ENCODE results near the gene ZCWPW1. TPM values are rescaled to one million over a fixed set of nuclear protein-coding genes. Genes with fewer than 3 reads are reported as not detected.

The ZCWPW1 gene
- total and polyA plus RNA-seq, 2 of the 13 experiments (the other 11 are each of a cell fraction or from before 2014, with no cell fraction given): 2.4 to 2.5 TPM

DNA sequence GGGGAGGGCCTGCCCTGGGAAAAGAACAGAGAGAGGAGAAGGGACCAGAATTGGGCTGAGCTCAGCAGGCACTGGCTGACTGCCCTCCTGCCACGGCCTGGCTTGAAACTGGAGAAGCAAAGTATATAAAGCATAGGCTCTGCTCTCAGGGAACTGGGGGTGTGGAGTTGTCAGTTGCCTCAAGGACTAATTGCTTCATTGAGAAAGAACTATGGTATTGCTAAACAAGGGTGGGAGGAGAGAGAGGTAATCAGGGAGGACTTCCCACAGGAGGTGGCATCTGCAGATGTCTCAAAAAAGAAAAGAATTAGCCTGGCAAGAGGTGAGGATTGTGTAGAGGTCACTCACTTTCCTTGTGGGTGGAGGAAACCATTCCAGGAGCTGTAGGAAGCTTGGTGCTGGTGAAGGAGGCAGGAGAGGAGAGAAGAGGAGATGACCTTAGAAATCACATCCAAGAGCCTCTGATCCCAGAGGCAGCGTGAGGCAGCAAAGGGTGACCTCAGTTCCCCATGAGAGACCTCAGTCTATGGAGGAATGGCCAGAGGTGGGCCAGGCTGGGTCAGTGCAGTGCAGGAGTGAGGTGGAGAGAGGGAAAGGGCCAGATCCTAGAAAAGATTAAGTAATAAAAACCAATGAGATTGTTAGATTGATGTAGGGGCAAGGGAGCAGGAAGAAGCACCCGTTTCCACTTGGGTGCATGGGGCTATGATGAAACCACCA is 68.2 kb downstream of the ZCWPW1 start:
- intact Hi-C loops (cut with micrococcal nuclease; ENCODE audit: unreplicated experiment): no loop called here
- Histone ChIP-seq H3K27me3 (ENCODE audit: control insufficient read depth in 1 of 2, insufficient read depth in 2 of 2, low read length in 2 of 2) (no peaks in the 10 kb centered on the region), H2AFZ (ENCODE audit: low read length) (no peak overlapping the region), H3K27ac (ENCODE audit: extremely low read length, insufficient read depth, low read length) (no peak overlapping the region), H3K4me2 (ENCODE audit: low read depth, low read length) (no peak overlapping the region), H3K9ac (ENCODE audit: insufficient read depth, low read depth, low read length) (no peak overlapping the region), H4K20me1 (ENCODE audit: insufficient read depth, low read length) (no peaks in the 10 kb centered on the region), H3K4me3 (replicated peaks in 1 of 3; ENCODE audit: insufficient read depth in 1 of 3, low read depth in 2 of 3, low read length in 3 of 3) (no peak overlapping the region), H3K4me1 (ENCODE audit: insufficient read depth, low read length) (no peaks in the 10 kb centered on the region), H3K36me3 (replicated peaks in 1 of 2; ENCODE audit: control insufficient read depth in 1 of 2, insufficient read depth in 2 of 2, low read length in 2 of 2) (peaks cover 25 to 61% of the 10 kb centered on the region in 2 experiments), H3K9me3 (ENCODE audit: low read length) (no peaks in the 10 kb centered on the region), H3K79me2 (ENCODE audit: insufficient read depth, low read length) (no peaks in the 10 kb centered on the region)
- in situ Hi-C loops (cut with HindIII; ENCODE audit: extremely low pct_ligation_motif_present, low pct_unique_long_range_greater_than_20kb): no loop called here
- CTCF ChIA-PET (ENCODE audit: low intra/inter-chr PET ratio, low total read pairs): no interaction called here
- 95% methylated on average over 3 of the region's 3 CpGs for WGBS (ENCODE audit: low lambda C conversion rate)
- no peak for TF ChIP-seq ESRRA (CRISPR knock-in tag; IDR thresholded peaks at IDR 0.05; ENCODE audit: low read depth)
- peak; percentile 23; the same call in 1 of the 2 replicates for TF ChIP-seq POLR2G (IDR thresholded peaks at IDR 0.05; ENCODE audit: low read depth, low read length)
- TF ChIP-seq IKZF4 (CRISPR knock-in tag; IDR thresholded peaks at IDR 0.05; ENCODE audit: borderline replicate concordance, low read depth, not compliant biosample characterization): no peak
- TF ChIP-seq RBFOX2 (IDR thresholded peaks at IDR 0.05; ENCODE audit: low read depth, low read length): 0 out of 2 replicates have a peak, but pooled peaks have one; percentile 8
- TF ChIP-seq ZNF577 (CRISPR knock-in tag; IDR thresholded peaks at IDR 0.05; ENCODE audit: borderline replicate concordance, low read depth): no peak
- no peak for TF ChIP-seq ZNF746 (CRISPR knock-in tag; IDR thresholded peaks at IDR 0.05)
- TF ChIP-seq REL (CRISPR knock-in tag; conservative IDR thresholded peaks at IDR 0.05): no peak
- TF ChIP-seq NFKBIZ (CRISPR knock-in tag; IDR thresholded peaks at IDR 0.05): no peak
- TF ChIP-seq ZFP36 (IDR thresholded peaks at IDR 0.05; ENCODE audit: borderline replicate concordance, low read depth, low read length, partially characterized antibody): peak; percentile 85
- no peak for TF ChIP-seq PAX8 (CRISPR knock-in tag; IDR thresholded peaks at IDR 0.05; ENCODE audit: borderline replicate concordance)
- TF ChIP-seq PAXIP1 (CRISPR knock-in tag; conservative IDR thresholded peaks at IDR 0.05): no peak
- DNase-seq (ENCODE audit: low spot score) (no peak), FAIRE-seq (no peak), ATAC-seq (no peak)
- POLR2A ChIA-PET: no interaction called here
- BruUV-seq (replicated peaks): no TSS peak

Data from HepG2 (cell line).